Smooth muscle cell (in vitro differentiated cells): ENCODE measurements around the gene STAC2. TPM values are rescaled to one million over a fixed set of nuclear protein-coding genes. Genes with fewer than 3 reads are reported as not detected.

ENCODE experiments used
- DNase-seq: peaks from one replicate; lab custom pipeline; 2025; ENCODE audit not compliant: unreplicated experiment; lab: John Stamatoyannopoulos, UW
- H2AFZ ChIP-seq: fragments of 200-600 bp; sonication (generic); 2 replicates; pipeline ENCODE4 v1.6.0; 2016; ENCODE audit warnings: antibody characterized with exemption, low read depth, mild to moderate bottlenecking
- H3F3A ChIP-seq: fragments of 200-600 bp; sonication (generic); 2 replicates; pipeline ENCODE4 v1.6.0; 2017; ENCODE audit warnings: antibody characterized with exemption, low read depth
- H3K27ac ChIP-seq: fragments of 200-600 bp; sonication (generic); 2 replicates; pipeline ENCODE4 v1.5.1; 2016; ENCODE audit warnings: low read depth, mild to moderate bottlenecking
- H3K27me3 ChIP-seq: fragments of 200-600 bp; sonication (generic); 2 replicates; pipeline ENCODE4 v1.6.1; 2016; ENCODE audit warnings: low read depth, mild to moderate bottlenecking
- H3K36me3 ChIP-seq: fragments of 200-600 bp; sonication (generic); 2 replicates; pipeline ENCODE4 v1.5.1; 2016; ENCODE audit warnings: low read depth
- H3K4me1 ChIP-seq: fragments of 200-600 bp; sonication (generic); 2 replicates; pipeline ENCODE4 v1.5.1; 2016; ENCODE audit warnings: low read depth
- H3K4me2 ChIP-seq: fragments of 200-600 bp; sonication (generic); 2 replicates; pipeline ENCODE4 v1.6.0; 2016; ENCODE audit warnings: mild to moderate bottlenecking
- H3K4me3 ChIP-seq: fragments of 200-600 bp; sonication (generic); 2 replicates; pipeline ENCODE4 v1.5.1; 2016; ENCODE audit warnings: mild to moderate bottlenecking
- H3K79me2 ChIP-seq: fragments of 200-600 bp; sonication (generic); 2 replicates; pipeline ENCODE4 v1.6.0; 2016; ENCODE audit warnings: low read depth, mild to moderate bottlenecking
- H3K9ac ChIP-seq: fragments of 200-600 bp; sonication (generic); 2 replicates; pipeline ENCODE4 v1.6.0; 2016; ENCODE audit warnings: low read depth
- H3K9me3 ChIP-seq: fragments of 200-600 bp; sonication (generic); replicated peaks from 2 replicates; pipeline ENCODE4 v1.5.1; 2016; ENCODE audit warnings: low read depth
- H4K20me1 ChIP-seq: fragments of 200-600 bp; sonication (generic); 2 replicates; pipeline ENCODE4 v1.6.0; 2016; ENCODE audit warnings: low read depth
- WGBS: methylation state at CpG from one replicate; pipeline ENCODE4 v1.1.7; 2016; ENCODE audit warnings: low lambda C conversion rate; 5-methylcytosine and 5-hydroxymethylcytosine counted together
- polyA plus RNA-seq: library from polyadenylated mRNA; unstranded; fragments of >200 nt; fragmentation: Nextera tagmentation; extraction: Ambion mirVana; gene quantifications from 2 replicates; pipeline ENCODE4 v1.2.1, GENCODE V29; 2016
- total RNA-seq: library from RNA; depleted of rRNA; stranded (reverse); fragments of >200 nt; gene quantifications from 2 replicates; pipeline ENCODE4 v1.2.3, GENCODE V29; 2014
- TF ChIP-seq, protein P1 (sequence below): fragments of 200-600 bp; sonication (generic); IDR thresholded peaks from 2 replicates; pipeline ENCODE4 v1.5.1; 2017; ENCODE audit warnings: borderline replicate concordance, mild to moderate bottlenecking, antibody characterized with exemption; ENCODE audit not compliant: insufficient read depth, poor library complexity, severe bottlenecking

The STAC2 gene
- total and polyA plus RNA-seq, 2 experiments from 2014 or later = 0.09 to 0.32 TPM

GRCh38 chr17:39195568-39196160 is 30.1 kb downstream of the STAC2 start:
- peaks cover 25% of the 10 kb centered on the region for H3K79me2 ChIP-seq
- H3K9me3 ChIP-seq = no peaks in the 10 kb centered on the region
- 76% methylated on average over 8 of the region's 8 CpGs for WGBS
- no peak overlapping the region for H3K4me3 ChIP-seq
- peaks cover 3% of the 10 kb centered on the region for H3F3A ChIP-seq
- no peak overlapping the region for H3K27ac ChIP-seq
- no peak overlapping the region for H2AFZ ChIP-seq
- H4K20me1 ChIP-seq = peaks cover 18% of the 10 kb centered on the region
- H3K9ac ChIP-seq = no peak overlapping the region
- no peaks in the 10 kb centered on the region for H3K27me3 ChIP-seq
- no peak for DNase-seq
- H3K4me1 ChIP-seq = peaks cover 23% of the 10 kb centered on the region
- TF ChIP-seq, protein P1, sequence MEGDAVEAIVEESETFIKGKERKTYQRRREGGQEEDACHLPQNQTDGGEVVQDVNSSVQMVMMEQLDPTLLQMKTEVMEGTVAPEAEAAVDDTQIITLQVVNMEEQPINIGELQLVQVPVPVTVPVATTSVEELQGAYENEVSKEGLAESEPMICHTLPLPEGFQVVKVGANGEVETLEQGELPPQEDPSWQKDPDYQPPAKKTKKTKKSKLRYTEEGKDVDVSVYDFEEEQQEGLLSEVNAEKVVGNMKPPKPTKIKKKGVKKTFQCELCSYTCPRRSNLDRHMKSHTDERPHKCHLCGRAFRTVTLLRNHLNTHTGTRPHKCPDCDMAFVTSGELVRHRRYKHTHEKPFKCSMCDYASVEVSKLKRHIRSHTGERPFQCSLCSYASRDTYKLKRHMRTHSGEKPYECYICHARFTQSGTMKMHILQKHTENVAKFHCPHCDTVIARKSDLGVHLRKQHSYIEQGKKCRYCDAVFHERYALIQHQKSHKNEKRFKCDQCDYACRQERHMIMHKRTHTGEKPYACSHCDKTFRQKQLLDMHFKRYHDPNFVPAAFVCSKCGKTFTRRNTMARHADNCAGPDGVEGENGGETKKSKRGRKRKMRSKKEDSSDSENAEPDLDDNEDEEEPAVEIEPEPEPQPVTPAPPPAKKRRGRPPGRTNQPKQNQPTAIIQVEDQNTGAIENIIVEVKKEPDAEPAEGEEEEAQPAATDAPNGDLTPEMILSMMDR = no peak
- peak overlapping the region; percentile 98 for H3K4me2 ChIP-seq
- no peaks in the 10 kb centered on the region for H3K36me3 ChIP-seq

GRCh38 chr17:39194985-39195524 is 30.7 kb downstream of the STAC2 start:
- peaks cover 19% of the 10 kb centered on the region for H3K79me2 ChIP-seq
- H3K9ac ChIP-seq = no peak overlapping the region
- TF ChIP-seq, protein P1 = no peak
- no peak overlapping the region for H3K4me3 ChIP-seq
- H3K4me1 ChIP-seq = peaks cover 23% of the 10 kb centered on the region
- H2AFZ ChIP-seq = no peak overlapping the region
- peak overlapping the region; percentile 98 for H3K4me2 ChIP-seq
- no peak for DNase-seq
- peaks cover 18% of the 10 kb centered on the region for H4K20me1 ChIP-seq
- H3K27ac ChIP-seq = no peak overlapping the region
- H3F3A ChIP-seq = peaks cover 3% of the 10 kb centered on the region
- no peaks in the 10 kb centered on the region for H3K36me3 ChIP-seq
- no peaks in the 10 kb centered on the region for H3K9me3 ChIP-seq
- WGBS = 37% methylated on average over 10 of the region's 10 CpGs
- no peaks in the 10 kb centered on the region for H3K27me3 ChIP-seq

- no peaks in the 10 kb centered on the region for H3K36me3 ChIP-seq
- peaks cover 3% of the 10 kb centered on the region for H3F3A ChIP-seq
- no peak overlapping the region for H2AFZ ChIP-seq
- TF ChIP-seq, protein P1 = peak; percentile 58
- H3K79me2 ChIP-seq = peaks cover 19% of the 10 kb centered on the region
- H3K9ac ChIP-seq = no peak overlapping the region
- no peaks in the 10 kb centered on the region for H3K9me3 ChIP-seq
- peaks cover 18% of the 10 kb centered on the region for H4K20me1 ChIP-seq
- H3K4me2 ChIP-seq = peak overlapping the region; percentile 98
- H3K4me1 ChIP-seq = peaks cover 23% of the 10 kb centered on the region
- peak; percentile 51 for DNase-seq
- H3K27ac ChIP-seq = no peak overlapping the region
- H3K4me3 ChIP-seq = no peak overlapping the region
- WGBS = 53% methylated on average over 14 of the region's 20 CpGs
- H3K27me3 ChIP-seq = no peaks in the 10 kb centered on the region
Measured at GRCh38 chr17:39194089-39194984, 31.4 kb downstream of the STAC2 start.
